Neural cell (in vitro differentiated cells): ENCODE data around the gene POT1.

Source experiments
- CTCF ChIP-seq: fragments of 450-650 bp; IDR thresholded peaks from 2 replicates; pipeline ENCODE4 v1.5.1; 2014; ENCODE audit warnings: antibody characterized with exemption, mild to moderate bottlenecking, moderate library complexity; ENCODE audit not compliant: poor library complexity, severe bottlenecking
- EP300 ChIP-seq: fragments of 450-650 bp; conservative IDR thresholded peaks from 2 replicates; pipeline ENCODE4 v1.6.1; 2014; ENCODE audit warnings: antibody characterized with exemption, mild to moderate bottlenecking, moderate library complexity; ENCODE audit not compliant: poor library complexity, severe bottlenecking
- EZH2 ChIP-seq: fragments of 200-600, 300-800 bp; shearing (Covaris generic), sonication (generic); IDR thresholded peaks from 2 replicates; pipeline ENCODE4 v1.6.1; 2014; ENCODE audit warnings: antibody characterized with exemption, low read length, borderline replicate concordance, mild to moderate bottlenecking; ENCODE audit not compliant: insufficient read depth, poor library complexity, severe bottlenecking
- POLR2AphosphoS5 ChIP-seq: IDR thresholded peaks from 2 replicates; pipeline ENCODE4 v1.6.1; 2012
- RAD21 ChIP-seq: fragments of 450-650 bp; conservative IDR thresholded peaks from 2 replicates; pipeline ENCODE4 v1.6.1; 2014; ENCODE audit warnings: antibody characterized with exemption, mild to moderate bottlenecking, moderate library complexity
- REST ChIP-seq: IDR thresholded peaks from 2 replicates; pipeline ENCODE4 v1.6.1; 2012; ENCODE audit warnings: borderline replicate concordance
- SMC3 ChIP-seq: fragments of 450-650 bp; conservative IDR thresholded peaks from 2 replicates; pipeline ENCODE4 v1.6.1; 2014; ENCODE audit warnings: antibody characterized with exemption, mild to moderate bottlenecking, moderate library complexity; ENCODE audit not compliant: poor library complexity

DNA sequence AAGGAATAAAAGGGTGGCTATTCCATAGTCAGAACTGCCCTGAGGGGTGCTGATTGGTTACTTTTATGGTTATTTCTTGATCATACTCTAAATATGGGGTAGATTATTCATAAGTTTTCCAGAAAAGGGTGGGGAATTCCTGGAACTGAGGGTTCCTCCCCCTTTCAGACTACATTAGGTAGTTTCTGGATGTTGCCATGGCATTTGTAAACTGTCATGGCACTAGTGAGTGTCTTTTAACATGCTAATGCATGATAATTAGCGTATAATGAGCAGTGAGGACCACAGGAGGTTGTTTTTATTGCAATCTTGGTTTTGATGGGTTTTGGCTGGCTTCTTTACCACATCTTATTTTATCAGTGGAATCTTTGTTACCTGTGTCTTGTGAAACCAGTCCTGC lies 26.5 kb upstream of the POT1 start:
- TF ChIP-seq CTCF, result no peak
- TF ChIP-seq RAD21, result no peak
- no peak for TF ChIP-seq REST
- no peak for TF ChIP-seq EZH2
- no peak for TF ChIP-seq POLR2AphosphoS5
- no peak for TF ChIP-seq EP300
- TF ChIP-seq SMC3, result no peak
